ENCODE measurements around the gene CENPP. TPM values are rescaled to one million over a fixed set of nuclear protein-coding genes. Genes with fewer than 3 reads are reported as not detected.

The CENPP gene
- total RNA-seq = 1 to 10 TPM in 3 of 4 donors, under 1 TPM in 1; 0.98 to 7.9 (median 5.4) TPM

GRCh38 chr9:92325269-92325990, at the start of gene CENPP, which contains the start of gene NOL8:
CENPP (plus strand) TSS chr9:92325953.
NOL8 (minus strand) TSS chr9:92325350; CDS start chr9:92324161, 1,189 bp downstream.
- no peak for TF ChIP-seq CTCF (IDR thresholded peaks at IDR 0.05; ENCODE audit: low read depth)

- TF ChIP-seq CTCF (IDR thresholded peaks at IDR 0.05; ENCODE audit: low read depth) = no peak
Observed at GRCh38 chr9:92276331-92277032, 49.3 kb upstream of the CENPP start.

- no peak for TF ChIP-seq CTCF (IDR thresholded peaks at IDR 0.05; ENCODE audit: low read depth)
Observed at GRCh38 chr9:92278110-92278509, 47.6 kb upstream of the CENPP start.

GRCh38 chr9:92279302-92279701, 46.5 kb upstream of the CENPP start:
- TF ChIP-seq CTCF (IDR thresholded peaks at IDR 0.05; ENCODE audit: low read depth) = no peak

- no peak for TF ChIP-seq CTCF (IDR thresholded peaks at IDR 0.05; ENCODE audit: low read depth)
Observed at GRCh38 chr9:92289708-92290390, 35.9 kb upstream of the CENPP start.

GRCh38 chr9:92290785-92291429, 34.8 kb upstream of the CENPP start:
- TF ChIP-seq CTCF (IDR thresholded peaks at IDR 0.05; ENCODE audit: low read depth) = no peak
